ENCODE results near the gene TRNP1.
"Not testable (repeated sequence)": the region's sequence is repeated elsewhere in the genome, so short reads cannot be mapped to it uniquely, and the experiment has no call there.

The TRNP1 gene

DNA sequence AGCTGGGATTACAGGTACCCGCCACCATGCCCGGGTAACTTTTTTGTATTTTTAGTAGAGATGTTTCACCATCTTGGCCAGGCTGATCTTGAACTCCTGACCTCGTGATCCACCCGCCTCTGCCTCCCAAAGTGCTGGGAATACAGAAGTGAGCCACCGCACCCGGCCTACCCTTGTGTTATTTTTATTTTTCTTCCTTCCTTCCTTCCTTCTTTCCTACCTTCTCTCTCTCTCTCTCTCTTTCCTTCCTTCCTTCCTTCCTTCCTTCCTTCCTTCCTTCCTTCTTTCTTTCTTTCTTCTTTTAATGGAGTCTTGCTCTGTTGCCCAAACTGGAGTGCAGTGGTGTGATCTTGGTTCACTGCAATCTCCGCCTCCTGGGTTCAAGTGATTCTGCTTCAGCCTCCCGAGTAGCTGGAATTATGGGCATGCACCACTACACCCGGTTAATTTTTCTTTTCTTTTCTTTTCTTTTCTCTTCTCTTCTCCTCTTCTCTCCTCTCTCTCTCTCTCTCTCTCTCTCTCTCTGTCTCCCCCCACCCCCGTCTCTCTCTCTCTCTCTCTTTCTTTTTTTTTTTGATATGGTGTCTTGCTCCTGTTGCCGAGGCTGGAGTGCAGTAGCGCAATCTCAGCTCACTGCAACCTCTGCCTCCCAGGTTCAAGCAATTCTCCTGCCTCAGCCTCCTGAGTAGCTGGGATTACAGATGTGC lies 3.9 kb upstream of the TRNP1 start:
- not testable (repeated sequence) for H3K4me3 ChIP-seq (ENCODE audit: low read depth in 1 of 2, low read length in 2 of 2); H3K9ac ChIP-seq (ENCODE audit: low read depth in 1 of 2, low read length in 2 of 2); H3K36me3 ChIP-seq (ENCODE audit: control insufficient read depth in 1 of 2, insufficient read depth in 2 of 2, low read length in 2 of 2); H3K9me3 ChIP-seq (ENCODE audit: control insufficient read depth in 1 of 2, low read length in 2 of 2); H3K27ac ChIP-seq (ENCODE audit: low read depth, low read length)
- Histone ChIP-seq H3K4me1 (ENCODE audit: control insufficient read depth in 1 of 2, insufficient read depth in 2 of 2, low read length in 2 of 2) (peaks cover 17 to 23% of the 10 kb centered on the region in 2 donors), H3K27me3 (ENCODE audit: control insufficient read depth in 1 of 2, insufficient read depth in 2 of 2, low read length in 2 of 2) (peaks cover 12 to 22% of the 10 kb centered on the region in 2 donors)

DNA sequence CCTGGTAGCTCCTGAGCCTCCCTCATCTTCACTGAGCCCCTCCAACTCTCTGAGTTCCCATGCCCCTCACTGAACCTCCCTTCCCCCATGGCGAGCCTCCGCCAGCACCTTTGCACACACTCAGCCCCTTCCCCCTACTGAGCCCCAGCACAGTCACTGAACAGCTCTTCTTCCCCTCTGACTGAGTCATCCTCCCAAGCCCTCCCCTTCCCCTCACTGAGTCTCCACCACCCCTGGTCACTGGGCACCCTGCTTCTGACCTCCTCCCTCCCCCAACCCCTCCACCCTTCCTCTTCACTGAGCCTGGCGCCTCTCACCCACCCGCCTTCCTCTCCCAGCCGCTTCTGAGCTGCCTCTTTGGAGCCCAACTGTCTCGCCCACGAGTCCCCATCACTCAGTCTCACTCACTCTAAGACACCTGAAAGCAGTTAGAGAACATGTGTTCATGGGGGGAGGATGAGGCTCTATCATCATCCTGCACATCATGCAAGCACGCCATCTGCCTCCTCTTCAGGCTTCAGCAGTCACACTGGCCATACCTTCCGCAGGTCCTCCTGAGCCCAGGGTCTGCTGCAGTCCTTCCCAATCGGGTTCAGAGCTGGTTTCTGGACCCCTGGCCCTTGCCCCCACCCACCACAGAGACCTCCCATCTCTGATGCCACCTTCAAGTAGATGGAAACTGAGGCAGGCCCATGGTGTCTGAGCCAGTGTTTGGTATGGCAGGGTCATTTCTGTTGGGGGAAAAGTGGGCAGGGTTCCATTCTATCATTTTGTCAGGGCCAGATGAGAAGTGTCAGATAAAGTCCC lies 2.0 kb upstream of the TRNP1 start:
- H3K27ac ChIP-seq (ENCODE audit: low read depth, low read length): no peak overlapping the region
- peaks cover 20 to 41% of the 10 kb centered on the region in 2 donors for H3K27me3 ChIP-seq (ENCODE audit: control insufficient read depth in 1 of 2, insufficient read depth in 2 of 2, low read length in 2 of 2)
- H3K4me3 ChIP-seq (ENCODE audit: low read depth in 1 of 2, low read length in 2 of 2): no peak overlapping the region
- no peaks in the 10 kb centered on the region for H3K9me3 ChIP-seq (ENCODE audit: control insufficient read depth in 1 of 2, low read length in 2 of 2)
- no peak overlapping the region for H3K9ac ChIP-seq (ENCODE audit: low read depth in 1 of 2, low read length in 2 of 2)
- peaks cover 20 to 23% of the 10 kb centered on the region in 2 donors for H3K4me1 ChIP-seq (ENCODE audit: control insufficient read depth in 1 of 2, insufficient read depth in 2 of 2, low read length in 2 of 2)
- no peaks in the 10 kb centered on the region for H3K36me3 ChIP-seq (ENCODE audit: control insufficient read depth in 1 of 2, insufficient read depth in 2 of 2, low read length in 2 of 2)

DNA sequence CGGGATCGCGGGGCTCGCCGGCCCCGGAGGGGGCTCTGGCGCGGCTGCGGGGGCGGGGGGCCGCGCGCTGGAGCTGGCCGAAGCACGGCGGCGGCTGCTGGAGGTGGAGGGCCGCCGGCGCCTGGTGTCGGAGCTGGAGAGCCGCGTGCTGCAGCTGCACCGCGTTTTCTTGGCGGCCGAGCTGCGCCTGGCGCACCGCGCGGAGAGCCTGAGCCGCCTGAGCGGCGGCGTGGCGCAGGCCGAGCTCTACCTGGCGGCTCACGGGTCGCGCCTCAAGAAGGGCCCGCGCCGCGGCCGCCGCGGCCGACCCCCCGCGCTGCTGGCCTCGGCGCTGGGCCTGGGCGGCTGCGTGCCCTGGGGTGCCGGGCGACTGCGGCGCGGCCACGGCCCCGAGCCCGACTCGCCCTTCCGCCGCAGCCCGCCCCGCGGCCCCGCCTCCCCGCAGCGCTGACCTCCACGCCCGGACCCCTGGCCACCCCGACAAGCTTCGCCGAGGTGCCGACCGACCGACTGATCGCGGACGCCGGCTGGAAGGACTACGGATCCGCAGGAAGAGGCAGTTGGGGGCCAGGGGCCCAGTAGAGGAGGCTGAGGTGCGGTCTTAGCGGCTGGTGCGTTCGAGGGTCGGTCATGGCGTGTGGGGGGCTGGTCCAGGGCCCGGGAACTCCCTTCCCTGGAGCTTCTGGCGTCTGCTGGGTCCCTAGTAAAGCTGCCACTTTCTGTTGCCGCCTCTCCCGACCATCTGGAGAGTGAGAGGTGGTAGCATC lies 711 bp downstream of the TRNP1 start:
- Histone ChIP-seq H3K27me3 (ENCODE audit: control insufficient read depth in 1 of 2, insufficient read depth in 2 of 2, low read length in 2 of 2) (peaks cover 20 to 44% of the 10 kb centered on the region in 2 donors), H3K36me3 (ENCODE audit: control insufficient read depth in 1 of 2, insufficient read depth in 2 of 2, low read length in 2 of 2) (no peaks in the 10 kb centered on the region), H3K27ac (ENCODE audit: low read depth, low read length) (peak overlapping the region; percentile 20), H3K4me3 (ENCODE audit: low read depth in 1 of 2, low read length in 2 of 2) (peak overlapping the region; percentile 49 to 65), H3K9ac (ENCODE audit: low read depth in 1 of 2, low read length in 2 of 2) (peak overlapping the region in 1 of 2 donors; percentile 6), H3K9me3 (ENCODE audit: control insufficient read depth in 1 of 2, low read length in 2 of 2) (no peaks in the 10 kb centered on the region), H3K4me1 (ENCODE audit: control insufficient read depth in 1 of 2, insufficient read depth in 2 of 2, low read length in 2 of 2) (peaks cover 28% of the 10 kb centered on the region in 2 donors)

DNA sequence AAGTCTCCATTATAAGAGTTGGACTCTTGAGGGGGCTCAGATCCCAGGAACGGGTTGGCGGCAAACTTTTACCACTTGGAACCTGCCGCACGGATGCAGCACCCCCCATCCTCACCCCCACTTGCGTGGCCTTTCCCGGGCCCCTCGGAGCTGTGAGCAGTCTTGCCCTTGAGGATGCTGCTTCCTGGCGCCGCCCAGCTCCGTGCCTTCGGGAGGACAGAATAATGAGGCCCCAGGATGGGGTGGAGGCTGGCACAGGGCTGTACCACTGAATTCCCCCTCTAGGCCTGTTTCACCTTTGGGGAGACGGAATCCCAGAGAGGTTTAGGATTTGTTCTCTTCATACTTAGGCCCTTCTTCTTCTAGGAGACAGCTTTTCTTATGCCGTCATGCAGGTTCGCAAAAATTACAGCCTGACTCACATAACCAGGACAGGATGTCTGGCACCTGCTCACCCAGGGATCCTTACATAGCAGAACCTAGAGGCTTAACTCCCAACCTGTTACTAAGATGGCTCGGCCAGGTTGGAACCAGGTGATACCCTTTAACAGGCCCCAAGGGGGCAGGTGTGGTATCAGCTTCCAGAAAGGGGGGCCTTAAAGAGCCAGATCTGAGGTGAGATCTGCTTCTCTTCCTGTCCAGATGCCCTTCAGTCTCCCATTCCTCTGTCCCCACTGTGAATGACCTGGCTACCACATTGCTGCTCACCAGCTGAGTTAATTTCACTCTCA lies 1.5 kb downstream of the TRNP1 start:
- Histone ChIP-seq H3K27me3 (ENCODE audit: control insufficient read depth in 1 of 2, insufficient read depth in 2 of 2, low read length in 2 of 2) (peaks cover 20 to 44% of the 10 kb centered on the region in 2 donors), H3K36me3 (ENCODE audit: control insufficient read depth in 1 of 2, insufficient read depth in 2 of 2, low read length in 2 of 2) (no peaks in the 10 kb centered on the region), H3K9me3 (ENCODE audit: control insufficient read depth in 1 of 2, low read length in 2 of 2) (no peaks in the 10 kb centered on the region), H3K9ac (ENCODE audit: low read depth in 1 of 2, low read length in 2 of 2) (peak overlapping the region in 1 of 2 donors; percentile 6), H3K27ac (ENCODE audit: low read depth, low read length) (no peak overlapping the region), H3K4me1 (ENCODE audit: control insufficient read depth in 1 of 2, insufficient read depth in 2 of 2, low read length in 2 of 2) (peaks cover 28 to 31% of the 10 kb centered on the region in 2 donors), H3K4me3 (ENCODE audit: low read depth in 1 of 2, low read length in 2 of 2) (peak overlapping the region; percentile 49 to 65)

DNA sequence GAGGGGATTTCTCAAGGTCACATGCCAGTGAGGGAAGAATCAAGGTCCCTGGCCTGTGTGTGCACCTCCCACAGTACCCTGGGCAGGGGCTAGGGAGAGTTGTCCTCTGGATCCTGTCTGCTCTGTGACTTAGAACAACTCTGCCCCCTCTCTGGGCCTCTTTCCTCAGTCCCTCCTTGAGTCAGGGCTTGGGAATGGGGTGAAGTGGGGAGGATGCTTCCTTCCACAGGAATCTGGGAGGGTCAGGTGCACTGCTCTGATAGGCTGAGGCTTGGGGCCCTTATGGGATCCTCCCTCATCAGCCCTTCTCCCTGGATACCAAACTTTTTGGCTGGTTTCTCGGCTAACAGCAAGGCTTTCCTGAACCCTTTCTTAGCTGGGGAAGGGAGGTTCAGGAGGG lies 2.5 kb downstream of the TRNP1 start:
- Histone ChIP-seq H3K27me3 (ENCODE audit: control insufficient read depth in 1 of 2, insufficient read depth in 2 of 2, low read length in 2 of 2) (peaks cover 20 to 43% of the 10 kb centered on the region in 2 donors), H3K9ac (ENCODE audit: low read depth in 1 of 2, low read length in 2 of 2) (no peak overlapping the region), H3K36me3 (ENCODE audit: control insufficient read depth in 1 of 2, insufficient read depth in 2 of 2, low read length in 2 of 2) (no peaks in the 10 kb centered on the region)

DNA sequence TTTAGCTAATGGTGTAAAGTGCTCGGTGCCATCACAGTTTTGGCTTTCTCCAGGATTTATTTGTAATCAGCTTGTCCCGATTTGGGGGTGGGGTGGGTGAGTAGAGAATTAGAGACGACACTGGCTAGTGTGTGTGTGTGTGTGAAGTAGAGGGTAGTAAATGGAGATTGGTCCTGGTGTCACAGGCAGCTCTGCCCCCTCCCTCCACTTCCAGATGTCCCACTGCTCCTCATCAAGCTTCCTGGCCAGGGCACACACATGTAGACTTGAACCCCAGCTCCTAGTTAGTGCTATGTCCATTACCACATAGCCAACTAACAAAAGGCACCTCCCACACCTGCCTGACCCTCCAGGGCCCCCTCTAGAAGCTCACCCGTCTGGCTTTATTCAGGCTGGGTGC lies 3.2 kb downstream of the TRNP1 start:
- Histone ChIP-seq H3K4me3 (ENCODE audit: low read depth in 1 of 2, low read length in 2 of 2) (no peak overlapping the region), H3K27me3 (ENCODE audit: control insufficient read depth in 1 of 2, insufficient read depth in 2 of 2, low read length in 2 of 2) (peaks cover 20 to 38% of the 10 kb centered on the region in 2 donors), H3K4me1 (ENCODE audit: control insufficient read depth in 1 of 2, insufficient read depth in 2 of 2, low read length in 2 of 2) (peaks cover 20 to 22% of the 10 kb centered on the region in 2 donors), H3K9ac (ENCODE audit: low read depth in 1 of 2, low read length in 2 of 2) (no peak overlapping the region), H3K9me3 (ENCODE audit: control insufficient read depth in 1 of 2, low read length in 2 of 2) (no peaks in the 10 kb centered on the region), H3K27ac (ENCODE audit: low read depth, low read length) (no peak overlapping the region), H3K36me3 (ENCODE audit: control insufficient read depth in 1 of 2, insufficient read depth in 2 of 2, low read length in 2 of 2) (no peaks in the 10 kb centered on the region)

More for the DNA sequence above, 2.5 kb downstream of the TRNP1 start:
- Histone ChIP-seq H3K27ac (ENCODE audit: low read depth, low read length) (no peak overlapping the region), H3K4me1 (ENCODE audit: control insufficient read depth in 1 of 2, insufficient read depth in 2 of 2, low read length in 2 of 2) (peaks cover 23 to 27% of the 10 kb centered on the region in 2 donors), H3K4me3 (ENCODE audit: low read depth in 1 of 2, low read length in 2 of 2) (no peak overlapping the region), H3K9me3 (ENCODE audit: control insufficient read depth in 1 of 2, low read length in 2 of 2) (no peaks in the 10 kb centered on the region)

DNA sequence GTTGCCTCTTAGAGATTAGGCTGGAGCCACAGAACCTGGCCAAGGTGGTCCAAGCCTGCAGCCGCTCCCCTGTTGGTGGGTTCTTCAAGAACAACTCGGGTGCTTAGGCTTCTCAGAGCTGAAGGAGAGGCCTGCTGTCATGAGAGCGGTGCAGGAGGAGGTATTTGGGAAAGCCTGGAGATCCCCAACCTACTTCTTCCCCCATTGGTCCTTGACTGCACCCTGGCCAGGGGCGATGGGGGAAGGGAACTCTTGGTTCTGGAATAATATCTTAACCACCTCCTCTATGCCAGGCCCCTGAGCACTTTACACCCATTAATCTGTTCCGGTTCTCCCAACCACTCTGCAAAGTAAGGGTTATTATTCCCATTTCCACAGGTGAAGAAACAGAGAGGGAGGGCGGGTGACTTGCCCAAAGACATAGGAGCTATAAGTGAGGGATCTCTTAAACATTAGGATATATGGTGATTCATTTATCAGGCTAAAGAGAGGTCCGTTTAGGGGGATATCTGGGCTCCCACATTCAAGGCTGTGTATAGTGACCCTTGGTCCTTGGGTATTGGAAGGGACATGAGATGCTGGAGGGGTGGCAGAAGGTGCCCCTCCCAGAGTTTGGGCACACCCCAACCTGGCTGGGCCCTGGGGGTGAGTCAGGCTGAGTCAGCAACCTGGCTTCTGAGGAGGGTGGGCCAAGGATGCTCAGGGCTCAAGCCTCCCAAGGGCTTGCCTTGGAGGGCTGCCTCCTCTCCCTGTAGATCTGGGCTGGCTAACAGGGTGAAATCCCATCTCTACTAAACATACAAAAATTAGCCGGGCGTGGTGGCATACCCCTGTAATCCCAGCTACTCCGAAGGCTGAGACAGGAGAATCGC lies 5.2 kb downstream of the TRNP1 start:
- H3K4me3 ChIP-seq (ENCODE audit: low read depth in 1 of 2, low read length in 2 of 2): no peak overlapping the region
- H3K36me3 ChIP-seq (ENCODE audit: control insufficient read depth in 1 of 2, insufficient read depth in 2 of 2, low read length in 2 of 2): no peaks in the 10 kb centered on the region
- peak overlapping the region; percentile 53 for H3K27ac ChIP-seq (ENCODE audit: low read depth, low read length)
- H3K9me3 ChIP-seq (ENCODE audit: control insufficient read depth in 1 of 2, low read length in 2 of 2): no peaks in the 10 kb centered on the region
- H3K4me1 ChIP-seq (ENCODE audit: control insufficient read depth in 1 of 2, insufficient read depth in 2 of 2, low read length in 2 of 2): peaks cover 14 to 19% of the 10 kb centered on the region in 2 donors
- peaks cover 10 to 25% of the 10 kb centered on the region in 2 donors for H3K27me3 ChIP-seq (ENCODE audit: control insufficient read depth in 1 of 2, insufficient read depth in 2 of 2, low read length in 2 of 2)
- H3K9ac ChIP-seq (ENCODE audit: low read depth in 1 of 2, low read length in 2 of 2): no peak overlapping the region

DNA sequence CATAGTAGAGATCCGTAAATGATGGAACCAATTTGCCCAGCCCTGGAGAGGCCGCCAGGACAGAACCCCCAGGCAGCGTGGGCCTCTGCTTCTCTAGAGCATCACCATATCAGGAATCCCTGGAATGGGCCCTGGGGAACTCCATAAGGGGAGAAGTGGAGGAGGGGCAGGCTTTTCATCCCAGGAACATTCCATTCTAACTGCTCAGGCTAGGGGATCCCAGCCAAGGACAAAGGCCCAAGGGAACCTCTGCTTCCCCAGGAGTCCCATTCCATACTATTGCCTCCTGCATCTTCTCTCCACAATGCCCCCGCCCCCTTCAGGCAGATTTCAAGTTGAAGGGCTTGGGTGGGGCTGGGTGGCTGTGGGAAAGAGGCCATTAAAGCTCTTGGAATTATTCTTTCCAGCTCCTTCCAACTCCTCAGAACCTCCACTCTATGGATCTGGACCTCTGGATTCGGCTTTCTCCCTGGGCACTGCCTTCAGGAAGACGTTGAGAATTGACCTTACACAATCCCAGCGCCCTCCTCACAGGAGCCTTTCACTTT lies 6.0 kb downstream of the TRNP1 start:
- H3K4me1 ChIP-seq (ENCODE audit: control insufficient read depth in 1 of 2, insufficient read depth in 2 of 2, low read length in 2 of 2): peaks cover 11 to 19% of the 10 kb centered on the region in 2 donors
- no peak overlapping the region for H3K4me3 ChIP-seq (ENCODE audit: low read depth in 1 of 2, low read length in 2 of 2)
- peaks cover 8 to 22% of the 10 kb centered on the region in 2 donors for H3K27me3 ChIP-seq (ENCODE audit: control insufficient read depth in 1 of 2, insufficient read depth in 2 of 2, low read length in 2 of 2)
- no peak overlapping the region for H3K9ac ChIP-seq (ENCODE audit: low read depth in 1 of 2, low read length in 2 of 2)
- no peaks in the 10 kb centered on the region for H3K9me3 ChIP-seq (ENCODE audit: control insufficient read depth in 1 of 2, low read length in 2 of 2)
- H3K27ac ChIP-seq (ENCODE audit: low read depth, low read length): peak overlapping the region; percentile 78
- H3K36me3 ChIP-seq (ENCODE audit: control insufficient read depth in 1 of 2, insufficient read depth in 2 of 2, low read length in 2 of 2): no peaks in the 10 kb centered on the region

Data from duodenal mucosa (tissue), 2 donors.